Neuron (in vitro differentiated cells): Measurements from ENCODE around the gene WDTC1.
A peak's percentile ranks its signal among the peaks of the same experiment; 100 is the strongest.
"Not testable (repeated sequence)": the region's sequence is repeated elsewhere in the genome, so short reads cannot be mapped to it uniquely, and the experiment has no call there.

Source experiments
- H2AFZ ChIP-seq: one replicate; pipeline ENCODE4 v1.6.1; 2013; ENCODE audit warnings: low read depth, mild to moderate bottlenecking, inconsistent platforms, low read length, moderate library complexity
- H3K27me3 ChIP-seq: one replicate; pipeline ENCODE4 v1.6.1; 2013; ENCODE audit warnings: low read length; ENCODE audit not compliant: insufficient read depth
- H3K36me3 ChIP-seq: one replicate; pipeline ENCODE4 v1.6.1; 2013; ENCODE audit warnings: low read length; ENCODE audit not compliant: insufficient read depth
- H3K4me1 ChIP-seq: one replicate; pipeline ENCODE4 v1.6.1; 2013; ENCODE audit warnings: low read length; ENCODE audit not compliant: insufficient read depth
- H3K4me3 ChIP-seq: 2 replicates; pipeline ENCODE4 v1.5.1; 2013; ENCODE audit warnings: mild to moderate bottlenecking, low read length, moderate library complexity
- H3K9me3 ChIP-seq: one replicate; pipeline ENCODE4 v1.6.1; 2013; ENCODE audit warnings: low read length

The WDTC1 gene, protein sequence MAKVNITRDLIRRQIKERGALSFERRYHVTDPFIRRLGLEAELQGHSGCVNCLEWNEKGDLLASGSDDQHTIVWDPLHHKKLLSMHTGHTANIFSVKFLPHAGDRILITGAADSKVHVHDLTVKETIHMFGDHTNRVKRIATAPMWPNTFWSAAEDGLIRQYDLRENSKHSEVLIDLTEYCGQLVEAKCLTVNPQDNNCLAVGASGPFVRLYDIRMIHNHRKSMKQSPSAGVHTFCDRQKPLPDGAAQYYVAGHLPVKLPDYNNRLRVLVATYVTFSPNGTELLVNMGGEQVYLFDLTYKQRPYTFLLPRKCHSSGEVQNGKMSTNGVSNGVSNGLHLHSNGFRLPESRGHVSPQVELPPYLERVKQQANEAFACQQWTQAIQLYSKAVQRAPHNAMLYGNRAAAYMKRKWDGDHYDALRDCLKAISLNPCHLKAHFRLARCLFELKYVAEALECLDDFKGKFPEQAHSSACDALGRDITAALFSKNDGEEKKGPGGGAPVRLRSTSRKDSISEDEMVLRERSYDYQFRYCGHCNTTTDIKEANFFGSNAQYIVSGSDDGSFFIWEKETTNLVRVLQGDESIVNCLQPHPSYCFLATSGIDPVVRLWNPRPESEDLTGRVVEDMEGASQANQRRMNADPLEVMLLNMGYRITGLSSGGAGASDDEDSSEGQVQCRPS

DNA sequence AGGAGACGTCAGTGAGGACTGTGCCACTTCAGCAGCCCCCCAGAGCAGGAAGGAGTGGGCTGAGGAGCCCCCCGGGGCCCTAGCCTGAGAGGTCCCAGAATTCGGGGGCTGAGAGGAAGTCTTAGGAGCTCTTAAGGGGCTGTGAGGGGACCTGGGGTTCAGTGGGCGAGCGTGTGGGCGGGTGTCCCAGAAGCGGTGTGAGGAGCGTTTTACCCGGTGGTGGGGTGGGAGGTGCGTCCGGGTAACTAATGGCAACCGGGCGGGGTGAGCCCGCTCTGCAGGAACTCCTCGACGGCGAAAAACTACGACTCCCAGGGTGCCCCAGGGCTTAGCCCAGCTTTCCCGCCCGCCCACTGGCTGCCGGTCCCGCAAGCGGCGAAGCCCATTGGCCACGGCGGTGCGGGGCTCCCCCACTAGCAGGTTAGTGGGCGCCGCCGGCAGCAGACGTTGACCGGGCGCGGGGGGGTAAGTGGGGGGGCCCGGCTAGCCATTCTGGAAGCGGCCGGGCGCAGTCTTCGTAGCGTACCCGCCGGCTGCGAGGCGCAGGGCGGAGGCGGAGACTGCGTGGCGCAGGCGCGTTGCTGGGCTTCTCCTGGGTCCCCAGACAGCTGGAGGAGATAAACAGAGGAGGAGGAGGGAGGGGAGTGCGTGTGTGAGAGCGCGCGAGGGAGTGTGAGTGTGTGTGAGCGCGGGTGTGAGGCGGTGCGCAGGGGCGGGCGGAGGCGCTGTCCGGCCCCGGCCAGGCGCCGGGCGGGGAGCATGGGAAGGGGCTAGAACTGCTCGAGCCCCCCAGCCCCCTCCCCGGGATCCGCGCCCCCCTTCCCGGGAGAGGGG is at the start of gene WDTC1:
Gene WDTC1, plus strand, starts transcription at position 584 of the 834 bp plus-strand sequence. CDS start 26,423 bp downstream, outside the sequence.
- Histone ChIP-seq H2AFZ (peak within 1 kb of the TSS; percentile 68), H3K36me3 (no peaks in the 10 kb centered on the region), H3K27me3 (no peaks in the 10 kb centered on the region), H3K4me3 (peak within 1 kb of the TSS; percentile 92), H3K4me1 (peaks cover 10% of the 10 kb centered on the region), H3K9me3 (no peaks in the 10 kb centered on the region)

GRCh38 chr1:27184665-27185064 is 49.8 kb upstream of the WDTC1 start:
- not testable (repeated sequence) for H3K9me3 ChIP-seq, H2AFZ ChIP-seq, H3K27me3 ChIP-seq, H3K4me3 ChIP-seq, H3K4me1 ChIP-seq, H3K36me3 ChIP-seq

- H2AFZ ChIP-seq = no peak overlapping the region
- no peak overlapping the region for H3K4me3 ChIP-seq
- H3K36me3 ChIP-seq = no peaks in the 10 kb centered on the region
- H3K9me3 ChIP-seq = no peaks in the 10 kb centered on the region
- H3K27me3 ChIP-seq = peaks cover 4% of the 10 kb centered on the region
- H3K4me1 ChIP-seq = no peaks in the 10 kb centered on the region
Observed at GRCh38 chr1:27192039-27192529, 42.3 kb upstream of the WDTC1 start.

DNA sequence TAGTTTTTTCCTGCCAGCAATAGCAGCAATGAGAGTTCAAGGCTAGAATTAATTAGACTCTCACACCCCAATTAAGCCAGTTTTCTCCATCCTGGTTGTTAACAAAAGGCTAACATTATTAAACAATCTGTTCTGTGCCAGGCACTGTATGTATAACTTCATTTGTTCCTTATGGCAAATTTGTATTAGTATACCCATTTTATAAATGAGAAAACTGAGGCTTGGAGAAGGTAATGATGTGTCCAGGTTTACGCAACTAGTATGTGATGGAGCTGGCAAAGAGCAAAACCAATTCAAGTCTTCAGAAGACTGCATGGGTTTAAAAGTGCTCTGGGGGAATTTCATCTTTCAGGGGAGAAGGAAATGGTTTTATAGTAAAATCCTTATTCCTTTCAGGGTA is 41.2 kb upstream of the WDTC1 start:
- Histone ChIP-seq H3K4me3 (no peak overlapping the region), H3K9me3 (no peaks in the 10 kb centered on the region), H2AFZ (no peak overlapping the region), H3K4me1 (no peaks in the 10 kb centered on the region), H3K36me3 (no peaks in the 10 kb centered on the region), H3K27me3 (peaks cover 4% of the 10 kb centered on the region)

DNA sequence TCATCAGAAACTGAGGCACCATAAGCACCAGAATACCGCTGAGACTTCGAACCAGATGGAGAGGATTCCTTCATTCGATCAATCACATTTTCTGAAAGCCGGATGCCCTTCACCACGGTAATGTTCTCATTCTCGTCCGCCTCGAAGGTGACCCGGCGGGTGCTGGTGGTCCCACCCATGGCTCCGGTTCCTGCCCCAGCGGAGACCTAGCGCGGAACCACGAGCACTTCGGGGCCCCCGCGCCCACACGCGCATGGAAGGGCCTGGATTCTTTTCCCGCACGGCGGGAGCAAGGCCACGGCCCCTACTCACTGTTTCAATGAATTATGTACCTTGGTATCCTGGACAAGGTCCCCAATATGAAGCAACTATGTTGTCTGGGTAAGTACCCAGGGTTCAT is 33.1 kb upstream of the WDTC1 start:
- Histone ChIP-seq H3K9me3 (peaks cover 1% of the 10 kb centered on the region), H2AFZ (no peak overlapping the region), H3K4me3 (no peak overlapping the region), H3K4me1 (no peaks in the 10 kb centered on the region), H3K36me3 (no peaks in the 10 kb centered on the region), H3K27me3 (peaks cover 2% of the 10 kb centered on the region)

DNA sequence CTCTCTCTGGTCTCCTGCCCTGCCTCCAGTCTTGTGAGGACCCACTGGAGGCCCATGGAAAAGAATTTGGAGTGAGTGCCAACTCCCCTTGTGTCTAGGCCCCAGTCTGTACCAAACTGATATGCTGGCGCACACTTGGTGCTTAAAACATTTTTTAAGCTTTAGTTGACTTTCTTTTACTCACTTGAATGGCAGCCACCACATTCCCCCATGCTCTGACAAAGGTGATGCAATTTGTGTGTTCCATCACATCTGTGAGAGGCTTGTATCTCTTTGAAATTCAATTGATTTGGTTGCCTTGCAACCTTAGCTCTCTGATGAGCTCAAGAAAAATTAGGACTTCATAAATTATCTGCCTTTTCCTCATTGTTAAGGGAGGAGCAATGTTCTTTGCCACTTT is 30.5 kb upstream of the WDTC1 start:
- Histone ChIP-seq H3K4me3 (no peak overlapping the region), H3K27me3 (peaks cover 2% of the 10 kb centered on the region), H2AFZ (no peak overlapping the region), H3K4me1 (no peaks in the 10 kb centered on the region), H3K9me3 (peaks cover 1% of the 10 kb centered on the region), H3K36me3 (no peaks in the 10 kb centered on the region)

GRCh38 chr1:27207238-27207637 is 27.2 kb upstream of the WDTC1 start:
- H3K9me3 ChIP-seq, H3K4me1 ChIP-seq, H2AFZ ChIP-seq, H3K27me3 ChIP-seq, H3K36me3 ChIP-seq, H3K4me3 ChIP-seq: not testable (repeated sequence)

DNA sequence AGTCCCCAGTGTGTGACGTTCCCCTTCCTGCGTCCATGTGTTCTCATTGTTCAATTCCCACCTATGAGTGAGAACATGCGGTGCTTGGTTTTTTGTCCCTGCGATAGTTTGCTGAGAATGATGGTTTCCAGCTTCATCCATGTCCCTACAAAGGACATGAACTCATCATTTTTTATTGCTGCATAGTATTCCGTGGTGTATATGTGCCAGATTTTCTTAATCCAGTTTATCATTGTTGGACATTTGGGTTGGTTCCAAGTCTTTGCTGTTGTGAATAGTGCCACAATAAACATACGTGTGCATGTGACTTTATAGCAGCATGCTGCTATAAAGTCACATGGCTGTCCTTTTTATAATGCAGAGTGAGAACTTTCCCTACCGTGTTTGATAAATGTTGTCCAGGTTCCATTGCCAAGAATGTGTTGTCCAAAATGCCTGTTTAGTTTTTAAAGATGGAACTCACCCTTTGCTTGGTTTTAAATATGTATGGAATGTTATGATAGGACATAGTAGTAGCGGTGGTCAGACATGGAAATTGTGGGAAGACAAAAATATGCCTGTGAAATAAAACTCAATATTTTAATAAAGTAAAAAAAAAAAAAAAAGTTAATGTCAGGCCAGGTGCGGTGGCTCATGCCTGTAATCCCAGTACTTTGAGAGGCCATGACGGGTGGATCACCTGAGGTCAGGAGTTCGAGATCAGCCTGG is 26.1 kb upstream of the WDTC1 start:
- H3K4me1 ChIP-seq, H3K9me3 ChIP-seq, H3K4me3 ChIP-seq, H2AFZ ChIP-seq, H3K27me3 ChIP-seq, H3K36me3 ChIP-seq: not testable (repeated sequence)

DNA sequence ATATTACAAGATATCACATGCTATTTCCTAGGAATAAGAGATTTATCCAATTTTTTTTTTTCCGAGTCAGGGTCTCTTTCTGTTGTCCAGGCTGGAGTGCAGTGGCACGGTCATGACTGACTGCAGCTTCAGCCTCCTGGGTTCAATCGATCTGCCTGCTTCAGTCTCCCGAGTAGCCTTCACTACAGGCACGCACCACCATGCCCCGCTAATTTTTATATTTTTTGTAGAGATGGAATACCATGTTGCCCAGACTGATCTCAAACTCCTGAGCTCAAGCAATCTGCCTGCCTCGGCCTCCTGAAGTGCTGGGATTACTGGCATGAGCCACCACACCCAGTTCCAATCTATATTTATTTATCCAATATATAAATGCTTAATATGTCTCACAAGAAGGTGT is 18.0 kb upstream of the WDTC1 start:
- H3K9me3 ChIP-seq = no peaks in the 10 kb centered on the region
- peaks cover 15% of the 10 kb centered on the region for H3K4me1 ChIP-seq
- H3K36me3 ChIP-seq = no peaks in the 10 kb centered on the region
- H3K27me3 ChIP-seq = peaks cover 3% of the 10 kb centered on the region
- no peak overlapping the region for H2AFZ ChIP-seq
- no peak overlapping the region for H3K4me3 ChIP-seq

- H3K4me3 ChIP-seq = no peak overlapping the region
- no peak overlapping the region for H2AFZ ChIP-seq
- H3K9me3 ChIP-seq = no peaks in the 10 kb centered on the region
- H3K4me1 ChIP-seq = peaks cover 15% of the 10 kb centered on the region
- peaks cover 3% of the 10 kb centered on the region for H3K27me3 ChIP-seq
- no peaks in the 10 kb centered on the region for H3K36me3 ChIP-seq
Observed at GRCh38 chr1:27217401-27217800, 17.0 kb upstream of the WDTC1 start.

DNA sequence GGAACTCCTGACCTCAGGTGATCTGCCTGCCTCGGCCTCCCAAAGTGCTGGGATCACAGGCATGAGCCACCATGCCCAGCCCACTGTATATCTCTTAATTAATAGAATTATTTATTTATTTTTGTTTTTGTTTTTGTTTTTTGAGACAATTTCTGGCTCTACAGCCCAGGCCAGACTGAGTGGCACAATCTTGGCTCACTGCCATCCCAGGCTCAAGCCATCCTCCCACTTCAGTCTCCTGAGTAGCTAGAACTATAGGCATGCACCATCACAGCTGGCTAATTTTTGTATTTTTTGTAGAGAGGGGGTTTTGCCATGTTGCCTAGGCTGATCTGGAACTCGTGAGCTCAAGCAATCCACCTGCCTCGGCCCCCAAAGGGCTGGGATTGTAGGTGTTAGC is 15.7 kb upstream of the WDTC1 start:
- peaks cover 3% of the 10 kb centered on the region for H3K27me3 ChIP-seq
- H3K9me3 ChIP-seq = no peaks in the 10 kb centered on the region
- no peaks in the 10 kb centered on the region for H3K36me3 ChIP-seq
- peaks cover 15% of the 10 kb centered on the region for H3K4me1 ChIP-seq
- no peak overlapping the region for H2AFZ ChIP-seq
- no peak overlapping the region for H3K4me3 ChIP-seq

- Histone ChIP-seq H3K4me3 (no peak overlapping the region), H3K36me3 (no peaks in the 10 kb centered on the region), H2AFZ (no peak overlapping the region), H3K9me3 (no peaks in the 10 kb centered on the region), H3K4me1 (peaks cover 15% of the 10 kb centered on the region), H3K27me3 (peaks cover 3% of the 10 kb centered on the region)
Observed at GRCh38 chr1:27220096-27220495, 14.3 kb upstream of the WDTC1 start.
